Mammary epithelial cell (primary cell): ENCODE results near the gene TXK.

Source experiments
- EZH2 ChIP-seq: IDR thresholded peaks from 2 replicates; pipeline ENCODE4 v1.6.1; 2012; ENCODE audit warnings: low read length, inconsistent platforms, borderline replicate concordance
- TF ChIP-seq, protein P1 (sequence below), 2 donors: IDR thresholded peaks in 1 of 2; conservative IDR thresholded peaks in 1 of 2; 2 replicates each; pipeline ENCODE4 v1.5.1; 2011 to 2012; ENCODE audit warnings: inconsistent platforms in 2 of 2, low read length in 2 of 2, mild to moderate bottlenecking in 2 of 2, control low read depth in 1 of 2, low read depth in 1 of 2; ENCODE audit not compliant: insufficient read depth in 1 of 2; ENCODE audit errors: extremely low read depth in 1 of 2

DNA sequence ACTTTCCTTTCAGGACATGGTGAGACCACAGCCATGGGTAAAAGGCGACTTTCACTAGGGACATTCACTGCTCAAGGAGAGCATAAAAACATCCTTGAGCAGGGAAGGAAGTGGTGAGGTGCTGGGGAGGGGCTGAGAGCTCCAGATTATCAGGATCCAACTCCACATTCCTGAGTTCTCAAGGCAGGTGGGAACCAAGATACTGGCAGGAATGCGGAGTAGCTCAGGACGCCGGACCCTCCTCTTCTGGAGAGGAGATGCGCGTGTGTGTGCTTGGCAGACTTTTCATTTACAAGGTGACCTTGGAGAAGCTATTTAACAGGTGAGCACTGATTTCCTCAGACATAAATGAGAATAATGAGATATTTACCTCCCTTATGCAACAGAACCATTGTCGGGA, 41.3 kb upstream of the TXK start:
- TF ChIP-seq, protein P1, sequence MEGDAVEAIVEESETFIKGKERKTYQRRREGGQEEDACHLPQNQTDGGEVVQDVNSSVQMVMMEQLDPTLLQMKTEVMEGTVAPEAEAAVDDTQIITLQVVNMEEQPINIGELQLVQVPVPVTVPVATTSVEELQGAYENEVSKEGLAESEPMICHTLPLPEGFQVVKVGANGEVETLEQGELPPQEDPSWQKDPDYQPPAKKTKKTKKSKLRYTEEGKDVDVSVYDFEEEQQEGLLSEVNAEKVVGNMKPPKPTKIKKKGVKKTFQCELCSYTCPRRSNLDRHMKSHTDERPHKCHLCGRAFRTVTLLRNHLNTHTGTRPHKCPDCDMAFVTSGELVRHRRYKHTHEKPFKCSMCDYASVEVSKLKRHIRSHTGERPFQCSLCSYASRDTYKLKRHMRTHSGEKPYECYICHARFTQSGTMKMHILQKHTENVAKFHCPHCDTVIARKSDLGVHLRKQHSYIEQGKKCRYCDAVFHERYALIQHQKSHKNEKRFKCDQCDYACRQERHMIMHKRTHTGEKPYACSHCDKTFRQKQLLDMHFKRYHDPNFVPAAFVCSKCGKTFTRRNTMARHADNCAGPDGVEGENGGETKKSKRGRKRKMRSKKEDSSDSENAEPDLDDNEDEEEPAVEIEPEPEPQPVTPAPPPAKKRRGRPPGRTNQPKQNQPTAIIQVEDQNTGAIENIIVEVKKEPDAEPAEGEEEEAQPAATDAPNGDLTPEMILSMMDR (conservative IDR thresholded peaks at IDR 0.05 in 1 of 2, IDR thresholded peaks at IDR 0.05 in 1 of 2; ENCODE audit: extremely low read depth in 1 of 2, insufficient read depth in 1 of 2, low read depth in 1 of 2, low read length in 2 of 2), result no peak
- no peak for TF ChIP-seq EZH2
